ENCODE results near the gene MS4A2.
"Not testable (repeated sequence)": the region's sequence is repeated elsewhere in the genome, so short reads cannot be mapped to it uniquely, and the experiment has no call there.

The MS4A2 gene

GRCh38 chr11:60088364-60088763 is at the start of gene MS4A2:
MS4A2 (plus strand) TSS chr11:60088664; CDS start chr11:60088766, 102 bp downstream.
- no peak for TF ChIP-seq CTCF (conservative IDR thresholded peaks at IDR 0.05; ENCODE audit: low read depth, low read length)
- H3K4me3 ChIP-seq (ENCODE audit: low read depth, low read length): no peak within 1 kb of the TSS
- no peak for DNase-seq (ENCODE audit: low read depth)

GRCh38 chr11:60040109-60040508 is 48.4 kb upstream of the MS4A2 start, which contains the start of gene OOSP2:
OOSP2 (plus strand) TSS chr11:60040409; CDS start chr11:60040460, 51 bp downstream.
- DNase-seq (ENCODE audit: low read depth): no peak
- TF ChIP-seq CTCF (conservative IDR thresholded peaks at IDR 0.05; ENCODE audit: low read depth, low read length): no peak
- no peak within 1 kb of the TSS for H3K4me3 ChIP-seq (ENCODE audit: low read depth, low read length)

- H3K4me3 ChIP-seq (ENCODE audit: low read depth, low read length); DNase-seq (ENCODE audit: low read depth): not testable (repeated sequence)
Measured at GRCh38 chr11:60050422-60050821, 38.0 kb upstream of the MS4A2 start.

- not testable (repeated sequence) for H3K4me3 ChIP-seq (ENCODE audit: low read depth, low read length); DNase-seq (ENCODE audit: low read depth)
Measured at GRCh38 chr11:60050839-60051238, 37.6 kb upstream of the MS4A2 start.

- DNase-seq (ENCODE audit: low read depth): no peak
- TF ChIP-seq CTCF (conservative IDR thresholded peaks at IDR 0.05; ENCODE audit: low read depth, low read length): no peak
- no peak within 1 kb of the TSS for H3K4me3 ChIP-seq (ENCODE audit: low read depth, low read length)
Measured at GRCh38 chr11:60056349-60056969, 32.0 kb upstream of the MS4A2 start, which contains the start of gene MS4A3. MS4A3 (plus strand) TSS chr11:60056665; CDS start chr11:60061161, 4,496 bp downstream.

- no peak for TF ChIP-seq CTCF (conservative IDR thresholded peaks at IDR 0.05; ENCODE audit: low read depth, low read length)
- DNase-seq (ENCODE audit: low read depth): no peak
- H3K4me3 ChIP-seq (ENCODE audit: low read depth, low read length): no peak overlapping the region
Measured at GRCh38 chr11:60059052-60059451, 29.4 kb upstream of the MS4A2 start.

GRCh38 chr11:60059521-60060240 is 28.8 kb upstream of the MS4A2 start:
- TF ChIP-seq CTCF (conservative IDR thresholded peaks at IDR 0.05; ENCODE audit: low read depth, low read length): no peak
- DNase-seq (ENCODE audit: low read depth): no peak

GRCh38 chr11:60064111-60064510 is 24.4 kb upstream of the MS4A2 start:
- no peak for DNase-seq (ENCODE audit: low read depth)
- TF ChIP-seq CTCF (conservative IDR thresholded peaks at IDR 0.05; ENCODE audit: low read depth, low read length): no peak
- no peak overlapping the region for H3K4me3 ChIP-seq (ENCODE audit: low read depth, low read length)

More at GRCh38 chr11:60059521-60060240, 28.8 kb upstream of the MS4A2 start:
- no peak overlapping the region for H3K4me3 ChIP-seq (ENCODE audit: low read depth, low read length)

All from choroid plexus epithelial cell (primary cell).